GM18508 (cell line): ENCODE data around the gene PITPNM1.

Experiments
- ATAC-seq: cut with Tn5 transposase; IDR thresholded peaks from one replicate; pipeline ENCODE4 v1.9.1; 2021; ENCODE audit warnings: moderate number of reproducible peaks; ENCODE audit not compliant: insufficient read depth, unreplicated experiment

The PITPNM1 gene

DNA sequence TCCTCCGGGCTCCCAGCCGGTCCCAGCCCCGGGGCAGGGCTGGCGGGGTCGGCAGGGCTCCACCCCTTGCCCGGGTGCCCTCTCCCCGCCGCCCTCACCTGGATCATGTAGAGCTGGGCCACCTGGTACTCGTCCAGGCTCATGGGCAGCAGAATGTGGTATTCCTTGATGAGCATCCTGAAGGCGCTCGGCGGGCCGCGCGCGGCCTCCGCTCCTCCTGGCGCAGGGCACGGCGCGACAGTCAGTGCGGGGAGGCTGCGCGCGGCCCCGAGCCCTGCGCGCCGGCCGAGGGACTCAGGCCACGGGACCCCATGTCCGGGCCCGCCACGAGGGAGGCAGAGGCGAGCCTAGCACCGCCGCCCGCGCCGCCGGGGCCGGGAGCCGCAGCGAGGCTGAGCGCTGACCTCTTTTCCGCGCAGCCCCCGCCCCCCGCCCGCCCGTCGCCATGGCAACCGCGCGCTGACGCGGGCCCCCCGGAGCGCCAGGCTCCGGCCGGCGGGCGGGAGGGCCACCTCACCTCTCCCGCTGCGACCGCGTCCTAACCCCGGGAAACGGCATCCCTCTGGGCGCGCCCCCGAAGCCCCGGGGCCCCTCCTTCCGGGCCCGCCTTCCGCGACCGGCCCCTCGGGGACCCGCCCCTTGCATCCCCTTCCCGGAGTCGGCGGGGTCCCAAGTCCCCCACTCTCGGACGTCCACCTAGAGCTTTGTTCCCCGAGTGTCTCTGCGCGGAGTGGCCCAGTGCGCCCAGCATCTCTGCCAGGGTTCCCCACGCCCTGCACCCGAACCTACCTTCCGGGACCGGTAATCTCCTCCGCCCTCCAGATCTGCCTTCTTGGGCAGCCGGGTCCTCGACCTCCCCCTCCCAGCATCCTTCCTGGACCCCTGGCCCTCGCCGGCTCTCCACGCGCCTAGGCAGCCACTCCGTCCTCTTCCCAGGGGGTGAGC is 886 bp downstream of the PITPNM1 start:
- no peak for ATAC-seq

DNA sequence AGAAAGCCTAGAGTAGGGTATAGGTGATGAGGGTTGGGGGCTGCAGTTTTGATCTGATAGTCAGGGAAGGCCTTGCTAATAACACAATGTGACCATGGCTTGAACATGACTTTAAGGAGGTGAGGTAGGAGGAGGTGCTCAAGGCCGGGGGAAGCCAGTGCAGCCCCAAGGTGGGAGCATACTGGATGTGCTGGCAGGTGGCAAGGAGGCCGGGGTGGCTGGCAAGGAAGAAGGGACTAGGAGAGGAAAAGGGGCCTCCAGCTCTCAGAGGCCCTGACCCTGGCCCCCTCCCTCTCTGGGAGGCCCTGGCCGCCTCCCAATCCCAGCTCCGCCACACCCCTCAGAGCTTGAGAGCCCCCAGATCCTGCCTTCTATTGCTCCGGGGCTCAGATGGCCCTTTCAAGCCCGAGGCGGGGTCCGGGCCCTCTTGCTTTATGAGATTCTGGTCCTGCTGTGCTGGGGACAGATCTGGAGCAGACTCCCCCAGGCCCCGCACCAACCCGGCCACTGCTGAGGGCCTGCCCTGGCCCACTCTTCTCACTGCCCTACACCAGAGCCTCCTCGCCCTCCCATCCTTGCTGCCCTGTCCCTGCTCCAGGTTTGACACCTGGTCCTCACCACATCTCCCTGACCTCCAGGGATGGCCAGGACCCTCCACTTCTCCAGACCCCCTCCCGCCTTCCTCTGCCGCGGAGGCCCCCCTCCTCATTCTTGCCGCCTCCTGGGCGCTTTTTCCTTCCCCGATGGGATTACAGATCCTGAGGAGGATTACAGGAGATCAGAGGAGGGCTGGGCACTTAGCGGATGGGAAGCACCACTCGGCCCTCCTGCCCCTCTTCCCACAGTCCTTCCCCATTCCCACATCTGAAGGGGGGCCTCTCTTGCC is 1.8 kb downstream of the PITPNM1 start:
- no peak for ATAC-seq

DNA sequence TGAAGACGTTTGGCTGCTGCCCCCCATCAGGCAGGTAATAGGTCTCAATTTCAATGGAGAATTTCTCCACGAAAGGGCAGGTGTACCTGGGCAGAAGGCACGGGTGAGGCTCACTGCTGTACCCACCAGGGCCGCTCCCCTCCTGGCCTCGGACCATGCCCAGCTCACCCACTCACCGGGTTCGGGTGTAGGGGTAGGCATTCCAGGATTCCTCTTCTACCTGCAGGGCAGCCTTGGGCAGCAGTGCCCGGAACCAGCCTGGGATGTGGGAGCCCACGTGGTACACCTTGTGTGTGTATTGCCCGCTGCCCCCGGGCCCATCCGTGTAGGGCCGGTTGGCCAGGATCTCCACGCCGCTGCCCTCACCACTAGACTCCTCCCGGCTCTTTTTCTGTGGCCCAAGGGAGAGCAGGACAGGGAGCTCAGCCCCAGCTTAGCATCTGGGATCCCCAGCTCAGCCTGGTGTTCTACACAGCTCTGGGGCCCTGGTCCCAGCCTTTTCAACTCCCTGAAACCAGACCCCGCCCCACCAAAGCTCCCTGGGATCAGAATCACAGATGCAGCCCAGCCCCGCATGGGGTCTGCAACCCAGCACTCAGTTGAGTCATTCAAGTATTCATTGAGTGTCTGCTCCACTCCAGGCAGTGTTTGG is 2.7 kb downstream of the PITPNM1 start:
- no peak for ATAC-seq

DNA sequence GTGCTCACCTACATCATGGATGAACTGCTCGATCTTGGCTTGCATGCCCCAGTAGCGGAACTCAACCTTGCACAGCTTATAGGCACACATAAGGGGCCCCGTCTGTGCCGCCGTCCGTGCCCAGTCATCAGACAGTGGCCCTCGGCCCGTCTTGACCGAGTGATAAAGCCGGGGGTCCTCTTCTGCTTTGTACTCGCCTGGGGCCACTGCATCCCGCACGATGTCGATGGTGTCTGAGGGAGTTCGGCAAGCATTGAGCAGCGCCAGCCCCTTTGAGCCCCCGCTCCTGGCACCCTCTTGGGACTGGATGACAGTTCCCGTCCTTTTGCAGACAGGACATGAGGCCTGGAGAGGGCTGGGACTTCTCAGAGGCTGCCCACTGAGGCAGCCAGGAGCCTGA is 3.3 kb downstream of the PITPNM1 start:
- ATAC-seq = no peak

- no peak for ATAC-seq
These were observed 4.1 kb downstream of the PITPNM1 start for GRCh38 chr11:67500831-67501715.

GRCh38 chr11:67500484-67500821 is 4.7 kb downstream of the PITPNM1 start:
- no peak for ATAC-seq

DNA sequence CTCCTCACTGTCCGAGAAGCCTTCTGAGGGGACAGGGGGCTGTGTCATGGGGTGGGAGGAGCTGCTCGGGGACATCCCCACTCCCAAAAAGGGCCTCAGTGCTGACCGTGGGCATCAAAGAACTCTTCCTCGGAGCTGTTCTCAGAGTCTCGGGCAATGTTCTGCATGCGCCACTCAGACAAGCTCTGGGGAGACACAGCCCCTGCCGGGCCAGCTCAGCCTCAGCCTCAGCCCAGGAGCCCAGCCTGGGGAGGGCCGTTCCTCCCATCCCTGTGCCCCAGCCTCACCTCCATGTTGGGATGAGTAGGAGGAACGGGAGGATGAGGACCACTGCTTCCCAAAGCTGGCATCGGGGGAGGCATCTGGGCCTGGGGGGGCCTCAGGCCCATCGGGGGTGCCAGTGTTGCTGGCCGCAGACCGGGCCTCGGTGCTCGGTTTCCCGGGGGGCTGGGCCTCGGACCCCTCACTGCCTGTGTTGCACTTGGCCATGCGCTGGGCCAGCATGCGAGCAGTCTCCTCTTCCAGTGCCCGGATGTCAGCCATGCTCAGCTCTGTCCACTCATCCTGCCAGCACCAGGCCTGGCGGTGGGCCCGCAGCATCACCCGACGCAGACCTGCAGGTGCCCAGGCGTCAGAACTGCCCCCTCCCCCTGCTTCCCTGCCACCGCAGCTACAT is 5.2 kb downstream of the PITPNM1 start:
- no peak for ATAC-seq

DNA sequence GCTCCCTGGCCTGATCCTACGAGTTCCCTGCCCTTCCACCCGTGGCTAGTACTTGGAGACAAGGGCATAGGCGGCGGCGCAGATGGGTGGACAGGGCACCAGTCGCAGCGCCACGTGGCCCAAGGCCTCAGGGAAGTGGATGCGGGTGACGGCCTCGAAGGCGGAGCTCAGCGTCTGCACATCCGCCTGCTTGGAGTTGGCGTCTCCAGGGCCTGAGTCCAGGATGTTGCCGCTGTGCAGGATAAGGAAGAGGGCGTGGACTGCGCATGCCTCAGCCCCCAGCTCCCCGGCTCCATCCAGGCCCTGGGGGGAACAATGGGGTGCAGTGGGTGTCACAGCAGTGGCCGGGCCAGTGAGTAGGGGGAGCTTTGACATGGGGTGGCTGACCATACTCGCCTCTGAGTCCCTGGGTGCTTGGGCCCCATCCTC is 6.6 kb downstream of the PITPNM1 start:
- no peak for ATAC-seq

DNA sequence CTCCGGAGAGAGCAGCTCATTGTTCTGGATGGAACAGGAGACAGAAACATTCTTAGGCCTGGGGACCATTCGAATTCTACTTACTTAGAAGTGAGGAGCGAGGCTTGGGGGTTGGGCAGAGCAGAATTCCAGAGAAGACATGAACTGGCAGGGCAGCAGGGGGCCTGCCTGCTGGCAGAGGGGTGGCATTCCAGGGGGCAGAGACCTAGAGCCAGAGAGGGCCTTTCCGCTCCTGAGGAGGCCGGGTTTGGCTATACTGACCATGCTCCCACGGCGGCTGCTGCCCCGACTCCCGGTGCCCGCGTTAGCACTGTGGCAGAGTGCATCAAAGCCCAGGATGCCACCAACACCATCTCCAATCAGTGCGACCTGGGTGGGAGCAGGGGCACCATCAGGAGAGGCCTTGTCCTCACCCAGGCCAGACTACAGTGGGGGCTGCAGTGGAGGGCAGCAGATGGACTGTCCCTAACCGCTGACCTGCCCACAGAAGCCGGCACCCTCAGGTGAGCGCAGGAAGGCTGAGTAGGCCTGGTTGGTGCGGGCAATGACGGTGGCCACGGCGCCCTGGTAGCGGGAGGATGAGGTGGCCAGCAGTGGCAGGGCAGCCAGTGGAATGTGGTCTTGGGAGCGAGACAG is 7.4 kb downstream of the PITPNM1 start:
- ATAC-seq = no peak

DNA sequence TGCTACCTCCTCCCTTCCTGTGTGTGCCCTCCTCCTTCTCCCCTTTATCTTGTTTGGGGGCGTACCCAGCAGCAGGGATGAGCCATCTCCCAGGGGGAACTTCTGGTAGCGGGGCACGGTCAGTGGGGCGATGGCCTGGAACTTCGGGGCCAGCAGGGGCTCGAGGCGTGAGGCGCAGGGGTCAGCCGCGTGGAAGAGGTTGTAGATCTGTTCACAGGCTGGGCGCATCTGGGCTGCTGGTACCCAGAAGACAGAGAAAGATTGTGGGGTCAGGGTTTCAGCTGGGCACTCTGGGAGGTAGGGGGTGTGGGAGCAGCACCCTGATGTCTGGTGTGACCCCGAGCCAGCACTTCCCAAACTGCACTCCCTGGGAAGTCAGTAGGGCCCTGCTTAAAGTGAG is 9.1 kb downstream of the PITPNM1 start:
- no peak for ATAC-seq

GRCh38 chr11:67495234-67496005 is 9.7 kb downstream of the PITPNM1 start:
- no peak for ATAC-seq

GRCh38 chr11:67494371-67495233 is 10.6 kb downstream of the PITPNM1 start:
- no peak for ATAC-seq

GRCh38 chr11:67493548-67494370 is 11.4 kb downstream of the PITPNM1 start:
- no peak for ATAC-seq

- ATAC-seq = no peak
These were observed 12.2 kb downstream of the PITPNM1 start for GRCh38 chr11:67492801-67493547.

GRCh38 chr11:67492069-67492727 is 13.0 kb downstream of the PITPNM1 start:
- no peak for ATAC-seq
